Measurements from ENCODE around the gene DAAM2. TPM values are rescaled to one million over a fixed set of nuclear protein-coding genes. Genes with fewer than 3 reads are reported as not detected.

Gene DAAM2
- polyA plus RNA-seq, 3 donors: not detected

DNA sequence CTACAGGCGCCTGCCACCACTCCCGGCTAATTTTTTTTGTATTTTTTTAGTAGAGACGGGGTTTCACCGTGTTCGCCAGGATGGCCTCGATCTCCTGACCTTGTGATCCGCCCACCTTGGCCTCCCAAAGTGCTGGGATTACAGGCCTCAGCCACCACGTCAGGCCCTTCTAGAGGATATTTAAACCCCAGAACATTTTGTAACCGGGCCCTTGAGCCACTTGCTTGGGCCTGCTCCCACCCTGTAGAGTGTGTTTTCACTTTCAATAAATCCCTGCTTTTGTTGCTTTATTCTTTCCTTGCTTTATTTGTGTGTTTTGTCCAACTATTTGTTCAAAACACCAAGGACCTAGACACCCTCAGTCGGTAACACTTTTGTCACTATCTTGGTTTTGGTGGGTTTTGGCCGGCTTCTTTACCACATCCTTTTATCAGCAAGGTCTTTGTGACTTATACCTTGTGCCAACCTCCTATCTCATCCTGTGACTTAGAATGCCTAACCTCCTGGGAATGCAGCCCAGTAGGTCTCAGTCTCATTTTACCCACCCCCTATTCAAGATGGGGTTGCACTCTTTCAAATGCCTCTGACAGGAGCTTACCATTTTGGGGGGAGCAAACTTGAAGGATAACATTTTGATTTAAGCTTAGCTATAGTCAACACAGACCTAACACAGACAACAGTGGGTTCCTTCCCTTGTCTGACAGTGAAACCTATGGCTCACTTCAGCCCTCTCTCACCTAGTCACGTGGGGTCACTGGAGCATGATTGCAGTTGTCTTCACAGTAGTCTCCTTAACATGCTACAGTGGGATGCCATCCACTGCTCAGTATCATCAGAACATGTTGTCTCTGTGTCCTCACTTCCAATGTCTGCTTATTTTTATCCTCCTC is 39.1 kb upstream of the DAAM2 start:
- Mint-ChIP-seq H3K4me1 (no peaks in the 10 kb centered on the region), H3K27ac (no peak overlapping the region), H3K9me3 (peaks cover 0 to 2% (median 0%) of the 10 kb centered on the region in 7 donors), H3K4me3 (no peak overlapping the region), H3K36me3 (no peaks in the 10 kb centered on the region), H3K27me3 (ENCODE audit: low read depth in 3 of 3) (peaks cover 0 to 3% (median 2%) of the 10 kb centered on the region in 3 donors)
- no peak overlapping the region for H2AFZ ChIP-seq (ENCODE audit: insufficient read depth, low read depth, low read length, poor library complexity, severe bottlenecking)
- H3K27me3 ChIP-seq (ENCODE audit: control insufficient read depth in 2 of 2, insufficient read depth in 2 of 2, low read length in 2 of 2): no peaks in the 10 kb centered on the region
- H3K27ac ChIP-seq (ENCODE audit: low read depth in 1 of 2, low read length in 2 of 2): no peak overlapping the region
- 79% methylated on average over 10 of the region's 12 CpGs for WGBS (ENCODE audit: insufficient coverage)
- no peaks in the 10 kb centered on the region for H4K20me1 ChIP-seq (ENCODE audit: insufficient read depth, low read length)
- no peaks in the 10 kb centered on the region for H3K9me3 ChIP-seq (replicated peaks in 1 of 2; ENCODE audit: control insufficient read depth in 1 of 2, insufficient read depth in 1 of 2, low read length in 2 of 2)
- TF ChIP-seq, protein P1, sequence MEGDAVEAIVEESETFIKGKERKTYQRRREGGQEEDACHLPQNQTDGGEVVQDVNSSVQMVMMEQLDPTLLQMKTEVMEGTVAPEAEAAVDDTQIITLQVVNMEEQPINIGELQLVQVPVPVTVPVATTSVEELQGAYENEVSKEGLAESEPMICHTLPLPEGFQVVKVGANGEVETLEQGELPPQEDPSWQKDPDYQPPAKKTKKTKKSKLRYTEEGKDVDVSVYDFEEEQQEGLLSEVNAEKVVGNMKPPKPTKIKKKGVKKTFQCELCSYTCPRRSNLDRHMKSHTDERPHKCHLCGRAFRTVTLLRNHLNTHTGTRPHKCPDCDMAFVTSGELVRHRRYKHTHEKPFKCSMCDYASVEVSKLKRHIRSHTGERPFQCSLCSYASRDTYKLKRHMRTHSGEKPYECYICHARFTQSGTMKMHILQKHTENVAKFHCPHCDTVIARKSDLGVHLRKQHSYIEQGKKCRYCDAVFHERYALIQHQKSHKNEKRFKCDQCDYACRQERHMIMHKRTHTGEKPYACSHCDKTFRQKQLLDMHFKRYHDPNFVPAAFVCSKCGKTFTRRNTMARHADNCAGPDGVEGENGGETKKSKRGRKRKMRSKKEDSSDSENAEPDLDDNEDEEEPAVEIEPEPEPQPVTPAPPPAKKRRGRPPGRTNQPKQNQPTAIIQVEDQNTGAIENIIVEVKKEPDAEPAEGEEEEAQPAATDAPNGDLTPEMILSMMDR (IDR thresholded peaks at IDR 0.05): no peak
- no peaks in the 10 kb centered on the region for H3K4me1 ChIP-seq (ENCODE audit: control insufficient read depth in 1 of 2, insufficient read depth in 2 of 2, low read length in 2 of 2)
- no peak overlapping the region for H3K4me3 ChIP-seq (replicated peaks in 1 of 3; ENCODE audit: low read depth in 2 of 3, low read length in 3 of 3)
- no peaks in the 10 kb centered on the region for H3K36me3 ChIP-seq (replicated peaks in 1 of 2; ENCODE audit: control insufficient read depth in 1 of 2, insufficient read depth in 2 of 2, low read length in 2 of 2)
- H3K9ac ChIP-seq (ENCODE audit: insufficient read depth, low read length, poor library complexity, severe bottlenecking): no peak overlapping the region
- intact Hi-C loops (cut with micrococcal nuclease): no loop called here
- H3K79me2 ChIP-seq (ENCODE audit: insufficient read depth, low read length): no peaks in the 10 kb centered on the region
- H3K4me2 ChIP-seq (replicated peaks; ENCODE audit: extremely low read depth, low read length, poor library complexity, severe bottlenecking): no peak overlapping the region
- no peak for DNase-seq

DNA sequence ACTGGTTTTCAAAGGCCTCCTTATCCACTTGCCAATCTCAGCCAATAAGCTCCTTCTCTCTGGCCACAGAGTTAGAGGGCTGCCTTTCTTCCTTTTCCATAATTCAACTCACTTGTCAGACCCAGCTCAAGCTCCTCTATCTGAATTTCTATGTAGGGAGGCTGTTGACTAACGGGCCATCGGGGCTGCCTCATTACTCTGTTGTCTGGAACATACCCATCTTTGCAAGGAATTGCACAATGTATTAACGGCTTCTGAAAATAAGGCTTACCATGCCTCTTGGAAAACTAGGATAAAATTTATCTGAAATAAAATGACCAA is 38.5 kb upstream of the DAAM2 start:
- no peak overlapping the region for H3K9ac ChIP-seq (ENCODE audit: insufficient read depth, low read length, poor library complexity, severe bottlenecking)
- Mint-ChIP-seq H3K9me3 (peaks cover 0 to 2% (median 0%) of the 10 kb centered on the region in 7 donors), H3K27ac (peak overlapping the region in 1 of 7 donors; percentile 4), H3K36me3 (no peaks in the 10 kb centered on the region), H3K4me3 (no peak overlapping the region), H3K27me3 (ENCODE audit: low read depth in 3 of 3) (peaks cover 0 to 2% (median 0%) of the 10 kb centered on the region in 3 donors), H3K4me1 (no peaks in the 10 kb centered on the region)
- no peaks in the 10 kb centered on the region for H3K79me2 ChIP-seq (ENCODE audit: insufficient read depth, low read length)
- H3K4me3 ChIP-seq (replicated peaks in 1 of 3; ENCODE audit: low read depth in 2 of 3, low read length in 3 of 3): no peak overlapping the region
- intact Hi-C loops (cut with micrococcal nuclease): no loop called here
- 20% methylated on average over 1 of the region's 3 CpGs for WGBS (ENCODE audit: insufficient coverage)
- no peaks in the 10 kb centered on the region for H4K20me1 ChIP-seq (ENCODE audit: insufficient read depth, low read length)
- H3K4me1 ChIP-seq (ENCODE audit: control insufficient read depth in 1 of 2, insufficient read depth in 2 of 2, low read length in 2 of 2): no peaks in the 10 kb centered on the region
- H3K4me2 ChIP-seq (replicated peaks; ENCODE audit: extremely low read depth, low read length, poor library complexity, severe bottlenecking): no peak overlapping the region
- H3K36me3 ChIP-seq (replicated peaks in 1 of 2; ENCODE audit: control insufficient read depth in 1 of 2, insufficient read depth in 2 of 2, low read length in 2 of 2): no peaks in the 10 kb centered on the region
- TF ChIP-seq, protein P1 (IDR thresholded peaks at IDR 0.05): no peak
- DNase-seq: no peak
- H3K9me3 ChIP-seq (replicated peaks in 1 of 2; ENCODE audit: control insufficient read depth in 1 of 2, insufficient read depth in 1 of 2, low read length in 2 of 2): no peaks in the 10 kb centered on the region
- H3K27ac ChIP-seq (ENCODE audit: low read depth in 1 of 2, low read length in 2 of 2): no peak overlapping the region
- no peak overlapping the region for H2AFZ ChIP-seq (ENCODE audit: insufficient read depth, low read depth, low read length, poor library complexity, severe bottlenecking)
- no peaks in the 10 kb centered on the region for H3K27me3 ChIP-seq (ENCODE audit: control insufficient read depth in 2 of 2, insufficient read depth in 2 of 2, low read length in 2 of 2)

Measured in CD14-positive monocyte (primary cell).